ENCODE measurements around the gene SBK1. TPM values are rescaled to one million over a fixed set of nuclear protein-coding genes. Genes with fewer than 3 reads are reported as not detected.

The SBK1 gene
- total and polyA plus RNA-seq, 10 of the 15 experiments (the other 5 are each of a cell fraction or from before 2014, with no cell fraction given) = 0.04 to 0.26 (median 0.06) TPM; not detected in 4

DNA sequence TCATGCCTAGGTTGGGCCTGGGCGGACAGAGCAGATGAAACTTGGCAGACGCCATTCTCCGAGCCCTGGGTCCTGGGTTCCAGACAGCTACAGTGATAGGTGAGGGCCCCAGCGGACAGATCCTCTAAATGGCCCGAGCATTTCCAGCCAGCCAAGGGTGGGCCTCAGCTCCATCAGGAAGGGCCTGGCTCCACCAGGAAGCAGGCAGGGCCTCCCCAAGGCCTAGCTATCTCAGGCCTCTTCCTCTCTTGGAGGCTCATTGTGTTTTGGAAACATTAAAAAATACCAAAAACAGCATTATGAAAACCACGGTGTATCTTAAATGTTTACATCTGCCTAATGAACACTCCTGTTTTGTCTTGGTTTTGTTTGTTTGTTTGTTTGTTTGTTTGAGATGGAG is 38.2 kb upstream of the SBK1 start:
- FAIRE-seq (no peak), ATAC-seq (no peak), DNase-seq (ENCODE audit: low read depth, low spot score) (no peak)
- H3K27me3 ChIP-seq (replicated peaks in 1 of 2; ENCODE audit: control insufficient read depth in 2 of 2, insufficient read depth in 2 of 2, low read length in 1 of 2) = no peaks in the 10 kb centered on the region
- intact Hi-C loops (cut with micrococcal nuclease; ENCODE audit: unreplicated experiment) = no loop called here
- CTCF ChIA-PET = no interaction called here
- H3K9me3 ChIP-seq (replicated peaks; ENCODE audit: control insufficient read depth, insufficient read depth, low read length) = no peaks in the 10 kb centered on the region
- TF ChIP-seq HDAC6 (IDR thresholded peaks at IDR 0.05; ENCODE audit: unreplicated experiment) (no peak), IKZF2 (IDR thresholded peaks at IDR 0.05) (no peak), IKZF1 (conservative IDR thresholded peaks at IDR 0.05) (no peak), SIN3A (IDR thresholded peaks at IDR 0.05; ENCODE audit: low read depth, low read length) (no peak), PBX3 (IDR thresholded peaks at IDR 0.05; ENCODE audit: insufficient replicate concordance, low read depth, low read length) (no peak), FOXK2 (IDR thresholded peaks at IDR 0.05) (no peak), BACH1 (IDR thresholded peaks at IDR 0.05; ENCODE audit: borderline replicate concordance) (no peak), ZNF384 (IDR thresholded peaks at IDR 0.05; ENCODE audit: borderline replicate concordance, low read depth, low read length) (no peak), SP1 (IDR thresholded peaks at IDR 0.05; ENCODE audit: low read depth, low read length) (no peak), BRCA1 (IDR thresholded peaks at IDR 0.05; ENCODE audit: low read depth, low read length) (no peak), CREB1 (IDR thresholded peaks at IDR 0.05; ENCODE audit: low read depth) (no peak)
- TF ChIP-seq, protein P1, sequence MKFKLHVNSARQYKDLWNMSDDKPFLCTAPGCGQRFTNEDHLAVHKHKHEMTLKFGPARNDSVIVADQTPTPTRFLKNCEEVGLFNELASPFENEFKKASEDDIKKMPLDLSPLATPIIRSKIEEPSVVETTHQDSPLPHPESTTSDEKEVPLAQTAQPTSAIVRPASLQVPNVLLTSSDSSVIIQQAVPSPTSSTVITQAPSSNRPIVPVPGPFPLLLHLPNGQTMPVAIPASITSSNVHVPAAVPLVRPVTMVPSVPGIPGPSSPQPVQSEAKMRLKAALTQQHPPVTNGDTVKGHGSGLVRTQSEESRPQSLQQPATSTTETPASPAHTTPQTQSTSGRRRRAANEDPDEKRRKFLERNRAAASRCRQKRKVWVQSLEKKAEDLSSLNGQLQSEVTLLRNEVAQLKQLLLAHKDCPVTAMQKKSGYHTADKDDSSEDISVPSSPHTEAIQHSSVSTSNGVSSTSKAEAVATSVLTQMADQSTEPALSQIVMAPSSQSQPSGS (IDR thresholded peaks at IDR 0.05; ENCODE audit: low read length) = no peak
- H3K4me3 ChIP-seq = no peak overlapping the region
- no peaks in the 10 kb centered on the region for H3K4me1 ChIP-seq (ENCODE audit: control insufficient read depth, insufficient read depth, low read length)
- WGBS (ENCODE audit: insufficient coverage, insufficient replicate concordance, low lambda C conversion rate, missing lambda C conversion rate) = 71% methylated on average over 6 of the region's 6 CpGs
- H4K20me1 ChIP-seq (ENCODE audit: control insufficient read depth, insufficient read depth) = no peaks in the 10 kb centered on the region
- in situ Hi-C loops (cut with MboI) = no loop called here
- POLR2A ChIA-PET = no interaction called here
- SMC1A ChIA-PET (ENCODE audit: uncharacterized antibody, unreplicated experiment) = no interaction called here
- H3K4me2 ChIP-seq (ENCODE audit: control insufficient read depth, insufficient read depth) = no peak overlapping the region
- no TSS peak for BruUV-seq (replicated peaks)
- no peaks in the 10 kb centered on the region for H3K79me2 ChIP-seq (ENCODE audit: control insufficient read depth, insufficient read depth, low read length)
- H3K36me3 ChIP-seq (ENCODE audit: control insufficient read depth in 2 of 2, insufficient read depth in 2 of 2, low read length in 1 of 2) = no peaks in the 10 kb centered on the region
- H2AFZ ChIP-seq (ENCODE audit: control insufficient read depth, low read depth, low read length) = no peak overlapping the region
- RAD21 ChIA-PET (ENCODE audit: unreplicated experiment) = interaction anchor here (0.6 kb wide), 1 partner anchor 162 kb away, joined by 3 read pairs; no protein-coding TSS in a partner anchor
- no peak overlapping the region for H3K9ac ChIP-seq (ENCODE audit: control insufficient read depth, insufficient read depth, low read length)
- no peak overlapping the region for H3K27ac ChIP-seq (ENCODE audit: control insufficient read depth, insufficient read depth)

All from GM12878 (cell line).